Measurements from ENCODE around the gene CSTF2T. TPM values are rescaled to one million over a fixed set of nuclear protein-coding genes. Genes with fewer than 3 reads are reported as not detected.

Gene CSTF2T
- total RNA-seq, 1 experiment from 2014 or later: 42.1 TPM

DNA sequence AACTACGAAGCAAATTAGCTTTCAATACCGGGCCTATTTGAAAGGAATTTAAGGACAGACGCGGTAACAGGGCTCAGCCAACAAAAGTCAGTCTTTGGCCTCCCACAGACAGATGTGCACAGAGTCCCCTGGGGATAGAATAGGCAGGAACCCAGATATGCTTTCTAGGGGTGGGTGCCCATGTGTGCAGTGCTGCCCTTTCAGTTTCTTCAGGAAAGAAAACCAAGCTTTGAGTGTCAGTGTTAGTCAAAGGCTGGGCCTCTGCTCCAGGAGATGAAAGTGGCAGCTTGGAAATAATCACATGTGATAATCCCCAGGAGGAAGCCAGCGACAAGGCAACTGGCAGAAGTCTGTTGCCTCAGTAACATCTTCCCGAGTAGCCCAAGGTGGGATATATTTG is 43.8 kb upstream of the CSTF2T start:
- no CpG with 5 or more reads among the region's 6 CpGs for WGBS (ENCODE audit: extremely low coverage, insufficient read length, low lambda C conversion rate)
- Histone ChIP-seq H2AFZ (ENCODE audit: low read length) (no peak overlapping the region), H3K79me2 (ENCODE audit: insufficient read depth, low read length) (no peaks in the 10 kb centered on the region), H2BK15ac (ENCODE audit: low read depth, low read length) (no peak overlapping the region), H2BK5ac (ENCODE audit: insufficient read length, low read length) (no peak overlapping the region), H2BK120ac (ENCODE audit: low read depth, low read length, poor library complexity, severe bottlenecking) (no peak overlapping the region), H3K4me2 (ENCODE audit: insufficient read depth, insufficient read length, low read length) (no peak overlapping the region), H3K27ac (ENCODE audit: insufficient read length, low read depth, low read length) (no peak overlapping the region), H2BK20ac (ENCODE audit: low read depth, low read length, poor library complexity, severe bottlenecking) (no peak overlapping the region), H3K27me3 (ENCODE audit: insufficient read depth, low read length) (no peaks in the 10 kb centered on the region), H3K4me1 (ENCODE audit: insufficient read depth, low read length) (peaks cover 4% of the 10 kb centered on the region; the same call in 1 of the 2 replicates), H3K79me1 (ENCODE audit: insufficient read depth, low read depth, low read length, poor library complexity, severe bottlenecking) (no peaks in the 10 kb centered on the region), H3K4ac (ENCODE audit: low read depth, low read length) (no peak overlapping the region), H3K14ac (ENCODE audit: insufficient read depth, low read length) (no peak overlapping the region), H3K9me3 (ENCODE audit: control insufficient read depth, low read depth, low read length) (no peaks in the 10 kb centered on the region), H3K9ac (ENCODE audit: extremely low read depth, insufficient read length, low read length) (no peak overlapping the region), H3K23me2 (ENCODE audit: insufficient read length, low read depth, low read length, poor library complexity, severe bottlenecking) (no peaks in the 10 kb centered on the region), H2BK12ac (ENCODE audit: insufficient read length, low read depth, low read length) (no peak overlapping the region), H2AK5ac (ENCODE audit: insufficient read length, low read length) (no peak overlapping the region), H3K18ac (ENCODE audit: insufficient read length, low read depth, low read length) (no peak overlapping the region), H4K8ac (replicated peaks; ENCODE audit: insufficient read length, low read depth, low read length) (no peak overlapping the region), H4K91ac (ENCODE audit: insufficient read length, low read depth, low read length) (no peak overlapping the region), H3K23ac (ENCODE audit: insufficient read length, low read depth, low read length) (no peak overlapping the region), H3T11ph (ENCODE audit: low read length) (no peak overlapping the region), H4K5ac (ENCODE audit: insufficient read length, low read depth, low read length) (no peak overlapping the region), H3K56ac (ENCODE audit: insufficient read length, low read depth, low read length) (no peak overlapping the region), H4K20me1 (ENCODE audit: control insufficient read depth, insufficient read depth, insufficient read length) (no peaks in the 10 kb centered on the region)
- Mint-ChIP-seq H3K27ac (no peak overlapping the region), H3K36me3 (ENCODE audit: insufficient read depth in 1 of 3, low read depth in 3 of 3) (no peaks in the 10 kb centered on the region), H3K4me1 (peaks cover 6 to 12% of the 10 kb centered on the region in 2 experiments), H3K27me3 (ENCODE audit: low read depth) (no peaks in the 10 kb centered on the region), H3K9me3 (no peaks in the 10 kb centered on the region), H3K4me3 (no peak overlapping the region)
- TF ChIP-seq, protein P1, sequence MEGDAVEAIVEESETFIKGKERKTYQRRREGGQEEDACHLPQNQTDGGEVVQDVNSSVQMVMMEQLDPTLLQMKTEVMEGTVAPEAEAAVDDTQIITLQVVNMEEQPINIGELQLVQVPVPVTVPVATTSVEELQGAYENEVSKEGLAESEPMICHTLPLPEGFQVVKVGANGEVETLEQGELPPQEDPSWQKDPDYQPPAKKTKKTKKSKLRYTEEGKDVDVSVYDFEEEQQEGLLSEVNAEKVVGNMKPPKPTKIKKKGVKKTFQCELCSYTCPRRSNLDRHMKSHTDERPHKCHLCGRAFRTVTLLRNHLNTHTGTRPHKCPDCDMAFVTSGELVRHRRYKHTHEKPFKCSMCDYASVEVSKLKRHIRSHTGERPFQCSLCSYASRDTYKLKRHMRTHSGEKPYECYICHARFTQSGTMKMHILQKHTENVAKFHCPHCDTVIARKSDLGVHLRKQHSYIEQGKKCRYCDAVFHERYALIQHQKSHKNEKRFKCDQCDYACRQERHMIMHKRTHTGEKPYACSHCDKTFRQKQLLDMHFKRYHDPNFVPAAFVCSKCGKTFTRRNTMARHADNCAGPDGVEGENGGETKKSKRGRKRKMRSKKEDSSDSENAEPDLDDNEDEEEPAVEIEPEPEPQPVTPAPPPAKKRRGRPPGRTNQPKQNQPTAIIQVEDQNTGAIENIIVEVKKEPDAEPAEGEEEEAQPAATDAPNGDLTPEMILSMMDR (conservative IDR thresholded peaks at IDR 0.05): no peak
- DNase-seq: no peak
